GM12874 (cell line): Measurements from ENCODE around the gene ADM.

Experiments
- TF ChIP-seq, protein P1 (sequence below): IDR thresholded peaks from 2 replicates; pipeline ENCODE4 v1.5.1; 2011; ENCODE audit warnings: low read depth, mild to moderate bottlenecking, control low read depth, low read length, moderate library complexity; ENCODE audit not compliant: insufficient read depth

ADM gene

DNA sequence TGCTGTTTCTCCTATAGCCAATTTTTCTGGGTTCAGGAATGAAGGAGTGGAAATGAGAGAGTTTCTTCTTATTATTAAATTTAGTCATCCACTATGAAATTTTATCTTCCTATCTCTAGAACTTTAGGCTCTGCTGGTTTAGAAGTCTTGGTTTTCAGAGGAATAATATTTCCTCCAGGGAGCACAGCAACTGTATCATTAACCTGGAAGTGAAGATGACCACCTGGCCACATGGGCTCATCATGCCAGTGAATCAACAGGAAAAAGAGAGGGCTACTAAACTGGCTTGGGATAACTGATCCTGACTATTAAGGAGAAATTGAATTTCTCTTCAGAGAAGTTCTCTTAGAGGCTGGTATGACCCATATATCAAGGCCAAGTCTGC is 44.4 kb downstream of the ADM start:
- TF ChIP-seq, protein P1, sequence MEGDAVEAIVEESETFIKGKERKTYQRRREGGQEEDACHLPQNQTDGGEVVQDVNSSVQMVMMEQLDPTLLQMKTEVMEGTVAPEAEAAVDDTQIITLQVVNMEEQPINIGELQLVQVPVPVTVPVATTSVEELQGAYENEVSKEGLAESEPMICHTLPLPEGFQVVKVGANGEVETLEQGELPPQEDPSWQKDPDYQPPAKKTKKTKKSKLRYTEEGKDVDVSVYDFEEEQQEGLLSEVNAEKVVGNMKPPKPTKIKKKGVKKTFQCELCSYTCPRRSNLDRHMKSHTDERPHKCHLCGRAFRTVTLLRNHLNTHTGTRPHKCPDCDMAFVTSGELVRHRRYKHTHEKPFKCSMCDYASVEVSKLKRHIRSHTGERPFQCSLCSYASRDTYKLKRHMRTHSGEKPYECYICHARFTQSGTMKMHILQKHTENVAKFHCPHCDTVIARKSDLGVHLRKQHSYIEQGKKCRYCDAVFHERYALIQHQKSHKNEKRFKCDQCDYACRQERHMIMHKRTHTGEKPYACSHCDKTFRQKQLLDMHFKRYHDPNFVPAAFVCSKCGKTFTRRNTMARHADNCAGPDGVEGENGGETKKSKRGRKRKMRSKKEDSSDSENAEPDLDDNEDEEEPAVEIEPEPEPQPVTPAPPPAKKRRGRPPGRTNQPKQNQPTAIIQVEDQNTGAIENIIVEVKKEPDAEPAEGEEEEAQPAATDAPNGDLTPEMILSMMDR, result no peak

DNA sequence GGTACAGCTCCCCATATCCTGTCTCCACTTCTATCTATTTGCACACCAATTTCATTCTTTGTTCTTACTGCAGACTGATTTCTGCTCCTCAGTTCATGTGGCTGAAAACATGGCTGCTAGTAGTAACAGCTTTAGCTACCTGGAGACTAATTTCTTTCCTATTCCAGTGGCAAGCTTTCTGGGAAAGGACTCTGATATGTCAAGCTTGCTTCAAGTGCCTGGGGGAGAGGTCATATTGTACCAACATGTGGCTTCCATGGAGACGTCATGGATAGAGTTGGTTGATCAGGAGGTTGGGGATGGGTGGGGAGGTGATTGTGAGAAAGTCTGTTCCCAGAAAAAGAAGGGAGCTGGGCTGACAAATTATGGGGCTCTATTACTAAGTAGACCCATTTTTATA is 44.9 kb downstream of the ADM start:
- TF ChIP-seq, protein P1, result no peak

DNA sequence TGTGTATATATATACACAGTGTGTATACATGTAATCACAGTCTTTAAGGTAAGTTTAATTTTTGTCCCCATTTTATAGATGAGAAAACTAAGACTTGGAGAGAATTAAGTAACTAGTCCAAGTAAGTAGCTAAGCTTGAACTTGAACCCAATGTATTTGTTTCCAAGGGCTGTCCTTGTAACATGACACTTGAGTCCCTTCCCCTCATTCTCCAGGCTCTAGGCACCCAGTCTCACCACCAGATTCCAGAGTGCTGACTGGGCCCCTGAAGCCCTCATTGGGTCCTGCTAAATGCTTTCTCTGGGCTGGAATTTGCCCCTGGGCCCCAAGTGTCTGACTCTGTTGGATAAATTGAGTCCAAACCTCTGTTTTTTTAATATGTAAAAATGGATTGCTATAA is 45.5 kb downstream of the ADM start:
- TF ChIP-seq, protein P1, result no peak

DNA sequence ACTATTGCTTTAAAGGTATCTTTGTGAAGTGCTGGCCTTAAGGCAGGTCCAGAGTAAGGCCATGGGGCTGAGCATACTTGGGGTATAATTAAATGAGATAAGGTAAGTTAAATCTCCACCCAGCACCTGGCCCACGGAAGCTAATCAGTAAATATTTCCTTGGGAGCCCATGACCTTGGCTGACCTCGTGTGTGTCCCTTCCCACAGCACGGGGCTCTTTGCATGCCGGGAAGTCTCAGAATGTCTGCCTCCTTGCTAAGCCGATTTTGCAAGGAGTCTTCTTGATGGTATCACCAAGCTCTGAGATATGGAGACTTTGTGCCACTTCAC is 46.5 kb downstream of the ADM start:
- TF ChIP-seq, protein P1, result no peak

DNA sequence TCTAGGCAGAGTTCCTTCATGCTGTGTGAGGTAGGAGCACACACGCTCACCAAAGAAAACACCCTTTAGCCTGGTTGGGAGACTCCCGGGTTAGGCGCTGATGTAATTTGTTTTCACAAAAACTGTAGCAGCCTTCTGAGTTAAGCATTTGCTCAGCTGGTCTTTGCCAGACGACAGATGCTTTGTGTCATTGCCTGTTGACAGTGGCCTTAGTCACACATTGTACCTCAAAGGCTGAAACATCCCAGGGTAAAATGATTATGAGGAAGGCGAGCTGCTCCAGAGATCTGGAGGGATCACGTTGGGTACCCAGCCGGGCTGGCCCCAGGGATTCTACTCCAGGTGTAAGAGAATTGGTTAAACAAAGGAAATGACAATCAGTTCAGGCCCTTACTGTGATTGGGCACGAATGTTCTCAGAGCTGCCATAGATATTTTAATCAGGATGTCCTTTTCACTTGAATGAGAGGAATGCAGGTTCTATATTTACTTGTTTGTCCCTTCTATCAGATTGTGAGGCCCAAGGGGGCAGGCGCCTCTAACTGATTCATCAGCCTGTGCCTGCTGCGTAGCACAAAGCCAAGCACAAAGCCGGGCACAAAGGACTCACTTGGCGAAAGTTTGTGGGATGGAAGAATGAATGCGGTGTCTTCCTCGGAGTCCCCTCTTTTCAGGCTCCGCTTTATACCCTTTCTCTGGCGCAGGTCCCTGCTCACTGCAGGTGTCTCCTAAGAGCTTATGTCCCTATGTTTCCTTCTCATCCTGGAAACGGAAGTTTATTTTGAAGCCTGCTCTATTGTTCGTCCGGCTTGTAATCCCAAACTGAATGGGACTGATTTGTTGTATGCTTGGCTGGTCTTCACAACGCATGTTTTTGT is 47.1 kb downstream of the ADM start:
- TF ChIP-seq, protein P1, result no peak

DNA sequence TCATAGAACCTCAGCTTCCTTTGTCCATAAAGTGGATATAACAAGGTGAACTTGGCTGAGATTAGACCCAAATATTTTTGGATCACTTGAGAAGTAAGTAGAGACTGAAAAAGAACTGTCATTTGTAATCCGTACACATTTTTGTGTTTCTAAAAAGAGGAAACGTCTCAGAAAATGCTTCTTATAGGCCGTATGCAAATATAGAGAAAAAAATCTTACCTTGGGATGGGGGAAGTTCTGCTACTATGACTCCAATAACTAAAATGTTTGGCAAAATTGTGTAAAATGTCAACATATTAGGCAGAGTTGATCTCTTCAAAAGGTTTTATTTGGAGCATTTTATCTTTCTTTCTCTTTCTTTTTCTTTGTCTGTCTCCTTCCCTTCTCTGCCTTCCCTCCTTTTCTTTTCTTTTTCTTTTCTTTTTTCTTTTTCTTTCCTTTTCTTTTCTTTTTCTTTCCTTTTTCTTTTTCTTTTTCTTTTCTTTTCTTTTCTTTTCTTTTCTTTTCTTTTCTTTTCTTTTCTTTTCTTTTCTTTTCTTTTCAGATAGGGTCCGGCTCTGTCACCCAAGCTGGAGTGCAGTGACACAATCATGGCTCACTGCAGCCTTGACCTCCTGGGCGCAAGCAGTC is 48.2 kb downstream of the ADM start:
- TF ChIP-seq, protein P1, result no peak

DNA sequence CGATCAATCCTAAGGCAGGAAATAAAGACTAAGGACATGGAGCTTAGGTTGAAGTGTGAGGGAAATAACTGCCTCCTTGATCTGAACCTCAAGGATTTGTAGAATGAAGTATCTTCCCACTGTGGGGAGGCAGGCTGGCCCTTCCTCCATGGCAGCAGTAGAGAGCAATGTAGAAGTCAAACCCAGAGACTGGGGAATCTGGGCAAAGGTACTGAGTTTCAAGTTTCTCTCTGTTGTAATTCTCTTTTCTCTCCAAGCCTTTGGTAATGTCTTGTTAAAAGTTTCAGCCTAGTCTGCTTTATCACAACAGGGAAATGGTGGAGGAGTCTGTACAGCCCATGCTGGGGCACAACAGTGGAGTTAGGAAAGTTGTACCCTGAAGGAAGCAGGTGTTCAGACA is 49.5 kb downstream of the ADM start:
- TF ChIP-seq, protein P1, result no peak
